GM06990 (cell line): ENCODE measurements around the gene ACCS.

Experiments
- DNase-seq: peaks from one replicate; pipeline ENCODE4 v3.0.0-alpha.2; 2011; ENCODE audit not compliant: insufficient read length; ENCODE audit errors: extremely low read depth
- H3K27me3 ChIP-seq: replicated peaks from 2 replicates; pipeline ENCODE4 v1.6.0; 2011; ENCODE audit warnings: low read length; ENCODE audit not compliant: control insufficient read depth, insufficient read depth
- H3K36me3 ChIP-seq: 2 replicates; pipeline ENCODE4 v1.5.1; 2011; ENCODE audit warnings: low read length; ENCODE audit not compliant: control insufficient read depth, insufficient read depth
- H3K4me3 ChIP-seq: replicated peaks from 2 replicates; pipeline ENCODE4 v1.5.1; 2011; ENCODE audit warnings: low read depth, mild to moderate bottlenecking, control low read depth, low read length
- CTCF ChIP-seq: IDR thresholded peaks from 2 replicates; pipeline ENCODE4 v1.5.1; 2011; ENCODE audit warnings: low read length, control low read depth, mild to moderate bottlenecking, inconsistent platforms; ENCODE audit not compliant: insufficient read depth, poor library complexity, severe bottlenecking

Gene ACCS

GRCh38 chr11:44085330-44085729, 19.3 kb downstream of the ACCS start:
- Histone ChIP-seq H3K27me3 (no peaks in the 10 kb centered on the region), H3K4me3 (no peak overlapping the region), H3K36me3 (no peaks in the 10 kb centered on the region)
- TF ChIP-seq CTCF, result no peak
- DNase-seq, result no peak

- DNase-seq, result no peak
- no peaks in the 10 kb centered on the region for H3K36me3 ChIP-seq
- no peaks in the 10 kb centered on the region for H3K27me3 ChIP-seq
- no peak overlapping the region for H3K4me3 ChIP-seq
- no peak for TF ChIP-seq CTCF
These were observed 22.3 kb downstream of the ACCS start for GRCh38 chr11:44088377-44088776.

GRCh38 chr11:44088871-44089270, 22.8 kb downstream of the ACCS start:
- H3K27me3 ChIP-seq, result no peaks in the 10 kb centered on the region
- TF ChIP-seq CTCF, result no peak
- H3K4me3 ChIP-seq, result no peak overlapping the region
- DNase-seq, result no peak
- H3K36me3 ChIP-seq, result no peaks in the 10 kb centered on the region

- no peak for TF ChIP-seq CTCF
- Histone ChIP-seq H3K36me3 (no peaks in the 10 kb centered on the region), H3K4me3 (no peak overlapping the region), H3K27me3 (no peaks in the 10 kb centered on the region)
- DNase-seq, result no peak
These were observed 24.5 kb downstream of the ACCS start for GRCh38 chr11:44090539-44090938.

GRCh38 chr11:44094260-44094868, 28.3 kb downstream of the ACCS start:
- no peaks in the 10 kb centered on the region for H3K27me3 ChIP-seq
- TF ChIP-seq CTCF, result peak; percentile 78
- no peak for DNase-seq
- no peak overlapping the region for H3K4me3 ChIP-seq
- no peaks in the 10 kb centered on the region for H3K36me3 ChIP-seq
